ENCODE data around the gene GGT1. TPM values are rescaled to one million over a fixed set of nuclear protein-coding genes. Genes with fewer than 3 reads are reported as not detected.
"Not testable (repeated sequence)": the region's sequence is repeated elsewhere in the genome, so short reads cannot be mapped to it uniquely, and the experiment has no call there.

GGT1 gene
- total RNA-seq, 2 experiments from 2014 or later = 39.5 to 41.5 TPM

DNA sequence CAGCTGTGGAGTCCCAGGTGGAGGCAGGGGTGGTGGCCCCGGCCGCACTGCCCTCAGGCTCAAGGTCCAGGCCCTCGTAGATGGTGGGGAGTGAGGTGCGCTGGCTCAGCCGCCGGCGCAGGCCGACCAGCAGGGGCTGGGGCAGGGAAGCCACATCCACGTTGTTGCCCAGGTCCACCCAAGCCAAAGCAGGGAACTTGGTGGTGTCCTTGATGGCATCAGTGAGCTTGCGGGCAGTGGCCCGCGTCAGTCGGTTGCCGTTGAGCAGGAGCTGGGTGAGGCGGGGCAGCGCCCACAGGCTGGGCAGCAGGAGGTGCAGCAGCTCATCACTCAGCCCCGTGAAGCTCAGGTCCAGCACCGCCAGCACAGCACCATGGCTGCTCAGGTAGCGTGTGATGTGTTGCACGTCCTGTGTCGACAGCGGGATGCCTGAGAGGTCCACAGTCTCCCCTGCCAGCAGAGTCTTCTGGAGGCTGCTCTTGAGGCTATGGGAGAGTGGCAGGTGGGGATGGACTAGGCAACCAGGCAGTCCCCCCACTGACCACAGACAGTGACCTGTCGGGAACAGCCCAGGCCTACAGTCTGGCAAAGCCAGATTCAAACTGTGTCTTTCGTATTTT is 17.0 kb upstream of the GGT1 start:
- DNase-seq = no peak
- no peaks in the 10 kb centered on the region for H3K36me3 Mint-ChIP-seq
- no peak overlapping the region for H3K4me3 Mint-ChIP-seq
- ChIA-PET CTCF (no interaction called here), POLR2A (no interaction called here)
- H3K27ac Mint-ChIP-seq = no peak overlapping the region
- no peaks in the 10 kb centered on the region for H3K4me1 Mint-ChIP-seq (ENCODE audit: low read depth)
- intact Hi-C loops (cut with micrococcal nuclease) = no loop called here
- no peaks in the 10 kb centered on the region for H3K9me3 Mint-ChIP-seq
- no peaks in the 10 kb centered on the region for H3K27me3 Mint-ChIP-seq

DNA sequence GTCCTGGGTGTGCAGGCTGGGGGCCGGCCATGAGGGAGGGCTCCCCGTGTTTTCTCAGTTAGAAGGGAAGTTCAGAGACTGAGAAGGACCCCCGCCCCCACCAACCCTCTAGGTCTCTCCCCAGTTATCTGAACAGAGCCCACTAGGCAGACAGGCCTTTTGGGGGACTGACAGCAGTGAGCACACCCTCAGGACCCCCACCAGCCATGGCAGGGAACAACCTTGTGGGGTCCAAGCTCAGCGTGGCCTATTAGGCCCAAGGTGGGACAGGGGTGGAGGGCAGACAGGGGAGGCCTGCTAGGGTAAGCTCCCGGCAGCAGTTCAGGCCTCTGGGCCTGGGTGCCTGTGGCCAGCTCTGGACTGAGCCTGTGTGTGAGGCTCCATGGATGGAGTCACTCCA is 15.7 kb upstream of the GGT1 start:
- Mint-ChIP-seq H3K27ac (no peak overlapping the region), H3K4me1 (ENCODE audit: low read depth) (peaks cover under 1% of the 10 kb centered on the region), H3K27me3 (peaks cover 3% of the 10 kb centered on the region), H3K4me3 (no peak overlapping the region), H3K9me3 (no peaks in the 10 kb centered on the region), H3K36me3 (no peaks in the 10 kb centered on the region)
- DNase-seq = no peak
- ChIA-PET POLR2A (no interaction called here), CTCF (no interaction called here)
- intact Hi-C loops (cut with micrococcal nuclease) = no loop called here

DNA sequence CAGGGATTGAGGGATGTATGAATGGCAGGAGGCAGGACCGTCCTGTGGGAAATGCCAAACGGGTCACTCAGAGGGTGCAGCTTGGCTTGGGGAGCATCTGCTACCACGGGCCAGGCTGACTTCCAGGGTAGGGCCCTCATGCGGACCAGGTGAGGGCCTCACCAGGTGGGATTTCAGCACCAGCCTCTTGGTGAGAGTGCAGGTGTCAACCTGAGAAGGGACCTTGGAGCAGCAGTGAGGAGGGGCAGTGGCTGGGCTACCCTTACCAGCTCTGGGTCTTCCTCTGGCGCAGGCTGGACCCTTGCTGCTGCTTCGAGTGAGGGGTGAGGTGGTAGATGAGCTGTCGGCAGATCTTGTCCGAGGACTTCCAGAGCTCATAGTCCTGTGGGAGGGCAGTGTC is 15.0 kb upstream of the GGT1 start:
- POLR2A ChIA-PET = no interaction called here
- no peaks in the 10 kb centered on the region for H3K36me3 Mint-ChIP-seq
- CTCF ChIA-PET = no interaction called here
- H3K27me3 Mint-ChIP-seq = peaks cover 4% of the 10 kb centered on the region
- H3K4me1 Mint-ChIP-seq (ENCODE audit: low read depth) = peaks cover 2% of the 10 kb centered on the region
- no peak overlapping the region for H3K4me3 Mint-ChIP-seq
- no peak for DNase-seq
- intact Hi-C loops (cut with micrococcal nuclease) = no loop called here
- H3K9me3 Mint-ChIP-seq = no peaks in the 10 kb centered on the region
- no peak overlapping the region for H3K27ac Mint-ChIP-seq

DNA sequence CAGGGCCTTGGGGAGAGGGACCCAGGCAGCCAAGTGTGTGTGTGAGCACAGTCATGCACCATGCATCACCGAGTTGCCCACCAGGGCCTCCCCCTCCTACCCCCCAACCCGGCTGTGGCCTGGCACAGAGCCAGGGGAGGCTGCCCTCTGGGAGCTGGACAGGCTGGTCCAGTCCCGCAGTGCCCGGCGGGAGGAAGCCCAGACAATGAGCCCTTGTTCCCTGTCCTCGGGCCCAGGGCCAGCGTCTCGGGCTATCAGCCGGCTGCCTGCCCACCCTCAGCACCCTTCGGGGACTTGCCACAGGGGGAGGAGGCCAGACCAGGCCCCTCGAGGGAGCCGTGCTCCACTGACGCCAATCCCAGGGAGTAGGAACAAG is 14.6 kb upstream of the GGT1 start:
- POLR2A ChIA-PET = no interaction called here
- no peak for DNase-seq
- no peaks in the 10 kb centered on the region for H3K36me3 Mint-ChIP-seq
- peaks cover 6% of the 10 kb centered on the region for H3K27me3 Mint-ChIP-seq
- CTCF ChIA-PET = no interaction called here
- no peak overlapping the region for H3K27ac Mint-ChIP-seq
- H3K9me3 Mint-ChIP-seq = no peaks in the 10 kb centered on the region
- no peak overlapping the region for H3K4me3 Mint-ChIP-seq
- intact Hi-C loops (cut with micrococcal nuclease) = no loop called here
- peaks cover 2% of the 10 kb centered on the region for H3K4me1 Mint-ChIP-seq (ENCODE audit: low read depth)

DNA sequence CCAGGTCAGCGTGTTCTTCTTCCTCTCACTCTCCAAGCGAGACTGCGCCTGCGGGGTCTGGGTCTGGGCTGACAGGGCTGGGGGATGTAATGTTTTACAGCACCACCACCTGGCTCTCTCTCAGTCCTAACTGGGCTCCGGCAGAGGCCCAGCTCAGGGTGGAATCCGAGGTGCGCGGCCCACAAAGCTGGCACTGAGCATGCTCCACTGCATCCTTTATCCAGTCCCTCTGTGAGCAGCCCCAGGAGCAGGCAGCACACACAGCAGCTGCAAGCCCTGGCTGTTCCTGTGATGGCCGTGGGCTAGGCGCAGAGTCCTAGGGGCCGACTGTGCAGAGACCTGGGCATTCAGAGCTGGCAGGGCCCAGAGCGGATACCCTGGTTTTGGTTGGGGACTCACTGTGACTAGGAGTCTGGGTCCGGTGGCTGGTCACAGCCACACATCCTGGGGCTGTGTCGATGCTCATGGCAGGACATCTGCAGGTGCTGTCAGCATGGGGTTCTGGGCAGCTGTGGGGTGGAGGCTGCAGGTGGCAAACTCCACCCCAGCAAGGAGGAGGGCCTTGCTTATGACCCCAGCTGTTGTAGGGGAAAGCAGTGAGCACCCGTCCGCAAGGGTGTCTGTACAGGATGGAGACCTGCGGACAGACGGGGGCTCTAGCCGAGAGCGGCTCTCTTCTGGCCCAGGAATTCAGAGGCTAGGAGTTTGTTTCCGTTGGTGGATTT is 14.1 kb upstream of the GGT1 start:
- CTCF ChIA-PET = no interaction called here
- POLR2A ChIA-PET = no interaction called here
- peaks cover 6% of the 10 kb centered on the region for H3K27me3 Mint-ChIP-seq
- no peak overlapping the region for H3K4me3 Mint-ChIP-seq
- H3K36me3 Mint-ChIP-seq = no peaks in the 10 kb centered on the region
- no peaks in the 10 kb centered on the region for H3K9me3 Mint-ChIP-seq
- DNase-seq = no peak
- no peak overlapping the region for H3K27ac Mint-ChIP-seq
- intact Hi-C loops (cut with micrococcal nuclease) = no loop called here
- H3K4me1 Mint-ChIP-seq (ENCODE audit: low read depth) = peaks cover 2% of the 10 kb centered on the region

GRCh38 chr22:24589518-24590030 is 13.4 kb upstream of the GGT1 start:
- Mint-ChIP-seq H3K4me3 (no peak overlapping the region), H3K9me3 (no peaks in the 10 kb centered on the region), H3K27me3 (peaks cover 6% of the 10 kb centered on the region), H3K36me3 (no peaks in the 10 kb centered on the region), H3K4me1 (ENCODE audit: low read depth) (peaks cover 2% of the 10 kb centered on the region), H3K27ac (no peak overlapping the region)
- DNase-seq = no peak
- intact Hi-C loops (cut with micrococcal nuclease) = no loop called here
- POLR2A ChIA-PET = no interaction called here
- CTCF ChIA-PET = no interaction called here

- Mint-ChIP-seq H3K9me3 (no peaks in the 10 kb centered on the region), H3K27ac (no peak overlapping the region), H3K4me1 (ENCODE audit: low read depth) (peaks cover 2% of the 10 kb centered on the region), H3K27me3 (peaks cover 6% of the 10 kb centered on the region), H3K36me3 (no peaks in the 10 kb centered on the region), H3K4me3 (no peak overlapping the region)
- POLR2A ChIA-PET = no interaction called here
- DNase-seq = no peak
- intact Hi-C loops (cut with micrococcal nuclease) = no loop called here
- CTCF ChIA-PET = interaction anchor here (1.0 kb wide), 1 partner anchor 360 kb away, joined by 3 read pairs; no protein-coding TSS in a partner anchor
These were observed 12.3 kb upstream of the GGT1 start for GRCh38 chr22:24590596-24591173.

- Mint-ChIP-seq H3K4me1 (ENCODE audit: low read depth) (peaks cover 2% of the 10 kb centered on the region), H3K36me3 (no peaks in the 10 kb centered on the region), H3K4me3 (no peak overlapping the region), H3K27ac (no peak overlapping the region), H3K9me3 (no peaks in the 10 kb centered on the region), H3K27me3 (peaks cover 6% of the 10 kb centered on the region)
- intact Hi-C loops (cut with micrococcal nuclease) = no loop called here
- DNase-seq = no peak
- ChIA-PET CTCF (interaction anchor here (1.0 kb wide), 1 partner anchor 360 kb away, joined by 3 read pairs; no protein-coding TSS in a partner anchor), POLR2A (no interaction called here)
These were observed 11.6 kb upstream of the GGT1 start for GRCh38 chr22:24591286-24591830.

DNA sequence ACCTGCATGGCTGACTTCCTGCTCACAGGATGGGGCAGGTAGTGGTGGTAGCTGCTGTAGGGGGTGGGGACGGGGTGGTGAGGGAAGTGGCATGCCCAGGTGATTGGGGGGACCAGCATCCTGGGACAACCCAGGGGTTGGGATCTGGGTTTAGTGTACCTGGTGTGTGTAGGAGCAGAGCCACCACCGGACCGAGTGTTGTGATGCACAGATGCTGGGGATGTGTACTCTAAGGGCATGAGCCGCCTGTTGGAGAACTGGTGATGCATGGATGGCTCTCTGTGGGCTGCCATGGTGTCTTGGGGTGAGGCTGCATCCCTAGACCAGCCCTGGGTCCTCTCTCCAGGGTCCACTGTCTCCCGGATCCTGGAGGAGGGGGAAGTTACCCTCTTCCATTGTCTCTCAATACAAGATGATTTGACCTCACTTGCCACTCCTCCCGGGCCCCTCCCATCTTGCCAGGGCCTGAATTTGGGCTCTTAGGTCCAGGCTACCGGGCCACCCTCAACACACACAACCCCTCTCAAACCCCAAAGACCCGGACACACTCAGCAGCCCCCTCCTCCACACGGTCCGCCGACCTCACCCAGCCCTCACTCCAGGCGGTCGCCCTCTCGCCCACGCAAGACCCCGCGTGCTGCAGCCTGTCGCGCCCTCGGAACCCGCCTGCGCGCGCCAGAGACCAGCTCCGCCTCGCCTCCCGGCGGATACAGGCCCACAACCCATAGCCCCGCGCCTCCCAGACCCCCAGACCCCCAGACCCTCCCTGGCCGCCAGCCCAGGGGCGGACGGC is 10.7 kb upstream of the GGT1 start:
- DNase-seq = no peak
- POLR2A ChIA-PET = no interaction called here
- peaks cover 2% of the 10 kb centered on the region for H3K4me1 Mint-ChIP-seq (ENCODE audit: low read depth)

GRCh38 chr22:24592851-24593558 is 10.0 kb upstream of the GGT1 start, which contains the start of gene LRRC75B:
TSS of gene LRRC75B (minus strand) at chr22:24593073. CDS start at chr22:24593039, 34 bp downstream.
- ChIA-PET CTCF (no interaction called here), POLR2A (no interaction called here)
- Mint-ChIP-seq H3K36me3 (no peaks in the 10 kb centered on the region), H3K27me3 (peaks cover 6% of the 10 kb centered on the region), H3K4me3 (peak within 1 kb of the TSS; percentile 73), H3K9me3 (no peaks in the 10 kb centered on the region), H3K4me1 (ENCODE audit: low read depth) (peaks cover 2% of the 10 kb centered on the region), H3K27ac (no peak within 1 kb of the TSS)
- peak; percentile 49 for DNase-seq
- intact Hi-C loops (cut with micrococcal nuclease) = no loop called here

More for the DNA sequence above, 10.7 kb upstream of the GGT1 start:
- CTCF ChIA-PET = interaction anchor here (1.0 kb wide), 1 partner anchor 361 kb away, joined by 3 read pairs; no protein-coding TSS in a partner anchor
- Mint-ChIP-seq H3K27me3 (peaks cover 6% of the 10 kb centered on the region), H3K4me3 (peak overlapping the region; percentile 73), H3K36me3 (no peaks in the 10 kb centered on the region), H3K9me3 (no peaks in the 10 kb centered on the region), H3K27ac (no peak overlapping the region)
- intact Hi-C loops (cut with micrococcal nuclease) = no loop called here

DNA sequence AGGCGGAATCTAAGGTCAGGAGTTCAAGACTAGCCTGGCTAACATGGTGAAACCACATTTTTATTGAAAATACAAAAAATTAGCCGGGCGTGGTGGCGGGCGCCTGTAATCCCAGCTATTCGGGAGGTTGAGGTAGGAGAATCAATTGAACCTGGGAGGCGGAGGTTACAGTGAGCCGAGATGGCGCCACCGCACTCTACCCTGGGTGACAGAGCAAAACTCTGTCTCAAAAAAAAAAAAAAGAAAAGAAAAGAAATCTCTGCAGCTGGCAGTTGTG is 9.5 kb upstream of the GGT1 start:
- POLR2A ChIA-PET; DNase-seq; CTCF ChIA-PET; H3K27me3 Mint-ChIP-seq; intact Hi-C loops (cut with micrococcal nuclease); H3K36me3 Mint-ChIP-seq; H3K4me1 Mint-ChIP-seq (ENCODE audit: low read depth); H3K9me3 Mint-ChIP-seq; H3K27ac Mint-ChIP-seq: not testable (repeated sequence)
- peak overlapping the region; percentile 20 for H3K4me3 Mint-ChIP-seq
